GM18951 (cell line): ENCODE measurements around the gene GPX7.

Experiments used
- POLR2A ChIP-seq: IDR thresholded peaks from 4 replicates; pipeline ENCODE4 v1.6.1; 2011; ENCODE audit warnings: mild to moderate bottlenecking; ENCODE audit not compliant: insufficient read length, insufficient read depth; ENCODE audit errors: extremely low read depth
- in situ Hi-C: fragments of 300-500 bp; cut with MboI; formaldehyde crosslinking; loops from one replicate; pipeline ENCODE4 v1.12.0; 2022; ENCODE audit warnings: low sequenced_read_pairs, mixed read lengths, inconsistent platforms; ENCODE audit not compliant: unreplicated experiment

The GPX7 gene

DNA sequence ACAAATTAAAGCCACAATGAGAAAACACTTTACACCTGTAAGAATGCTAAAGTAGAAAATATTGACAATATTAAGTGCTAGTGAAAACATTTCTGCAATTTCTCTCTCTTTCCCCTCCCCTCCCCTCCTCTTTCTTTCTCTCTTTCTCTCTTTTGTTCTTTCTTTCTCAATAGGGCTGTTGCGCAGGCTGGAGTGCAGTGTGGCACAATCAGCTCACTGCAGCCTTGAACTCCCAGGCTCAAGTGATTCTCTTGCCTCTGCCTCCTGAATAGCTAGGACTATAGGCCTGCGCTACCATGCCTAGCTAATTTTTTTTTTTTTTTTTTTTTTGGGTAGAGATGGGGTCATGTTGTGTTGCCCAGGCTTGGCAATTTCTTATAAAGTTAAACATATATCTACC is 24.9 kb downstream of the GPX7 start:
- TF ChIP-seq POLR2A = no peak
- in situ Hi-C loops = no loop called here

DNA sequence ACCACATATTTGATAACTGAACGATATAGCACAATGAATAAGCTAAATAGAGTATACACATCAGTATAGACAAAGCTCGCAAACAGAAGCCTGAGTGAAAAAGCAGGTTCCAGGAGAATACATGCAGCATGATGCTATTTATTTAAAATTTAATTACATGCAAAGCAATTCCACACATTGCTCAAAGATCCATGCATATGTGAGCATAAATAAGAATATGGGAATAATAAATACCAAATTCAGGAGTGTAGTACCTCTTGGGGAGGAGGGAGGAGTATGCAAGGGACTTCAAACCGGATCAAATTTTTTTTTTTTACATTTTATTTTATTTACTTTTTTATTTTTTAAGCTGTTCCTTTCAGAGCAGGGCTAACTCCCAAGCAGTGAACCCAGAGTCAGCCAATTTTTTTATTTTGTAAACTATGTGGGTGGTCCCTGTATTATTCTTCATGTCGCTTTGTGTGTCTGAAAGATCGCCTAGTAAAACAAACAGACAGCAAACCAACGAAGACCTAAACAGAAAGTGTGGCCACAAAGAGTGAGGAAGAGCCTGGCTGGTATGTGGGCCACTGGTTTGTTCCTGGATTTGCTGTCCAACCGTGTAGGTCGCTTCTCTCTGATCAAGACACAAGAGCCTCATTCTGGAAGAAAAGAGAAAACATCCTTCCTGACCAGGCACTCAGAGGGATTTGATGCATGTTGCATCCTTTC is 26.6 kb downstream of the GPX7 start:
- no peak for TF ChIP-seq POLR2A
- in situ Hi-C loops = no loop called here

DNA sequence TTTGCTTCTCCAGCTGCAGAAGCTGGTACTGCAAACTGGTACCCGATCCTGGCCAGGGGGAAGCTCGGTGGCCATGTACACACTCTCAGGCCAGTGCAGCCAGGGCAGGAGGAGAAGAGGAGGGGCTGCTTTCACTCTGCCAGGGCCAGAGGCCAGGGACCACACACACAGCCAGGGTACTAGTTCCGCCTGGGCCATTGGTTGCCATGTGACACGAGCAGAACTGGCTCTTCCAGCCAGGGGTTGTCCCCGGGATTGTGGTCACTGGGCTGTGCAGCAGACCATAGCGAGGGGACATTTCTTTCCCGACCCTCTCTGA is 27.1 kb downstream of the GPX7 start:
- in situ Hi-C loops = no loop called here
- TF ChIP-seq POLR2A = no peak

- TF ChIP-seq POLR2A = no peak
- in situ Hi-C loops = no loop called here
These were observed 27.5 kb downstream of the GPX7 start for GRCh38 chr1:52629667-52630066.

GRCh38 chr1:52631759-52632331 is 29.7 kb downstream of the GPX7 start:
- no peak for TF ChIP-seq POLR2A
- in situ Hi-C loops = no loop called here

DNA sequence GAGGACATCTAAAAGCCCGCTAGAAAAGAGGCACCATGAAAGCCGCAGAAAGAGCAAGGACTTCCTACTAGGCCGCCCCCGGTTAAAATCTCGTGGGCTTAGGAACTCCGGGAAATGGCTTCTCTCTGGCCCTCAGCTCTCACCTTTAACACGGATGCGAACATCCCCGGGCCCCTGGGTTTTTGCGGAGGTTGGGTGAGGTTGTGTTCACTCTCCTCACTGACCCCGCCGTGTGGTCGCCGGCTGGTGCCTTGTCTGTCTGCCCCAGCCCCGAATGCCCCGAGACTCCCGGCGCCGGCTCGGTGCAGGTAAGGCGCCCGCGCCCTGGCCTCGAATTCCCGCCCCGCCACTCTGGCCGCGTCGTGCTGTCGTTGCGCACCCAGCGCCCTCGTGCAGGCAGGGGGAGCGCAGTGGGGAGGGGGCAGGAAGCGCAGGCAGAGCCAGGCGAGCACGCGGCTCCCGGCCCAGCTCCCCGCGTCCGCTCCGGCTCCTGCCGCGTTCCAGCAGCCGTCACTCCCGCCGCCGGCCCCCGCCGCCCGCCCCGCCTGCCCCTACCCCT is 30.6 kb downstream of the GPX7 start, which contains the start of gene SHISAL2A:
TSS of gene SHISAL2A (plus strand) at position 437 of the 559 bp plus-strand sequence. CDS start 326 bp downstream, outside the sequence.
- in situ Hi-C loops = no loop called here
- TF ChIP-seq POLR2A = no peak

DNA sequence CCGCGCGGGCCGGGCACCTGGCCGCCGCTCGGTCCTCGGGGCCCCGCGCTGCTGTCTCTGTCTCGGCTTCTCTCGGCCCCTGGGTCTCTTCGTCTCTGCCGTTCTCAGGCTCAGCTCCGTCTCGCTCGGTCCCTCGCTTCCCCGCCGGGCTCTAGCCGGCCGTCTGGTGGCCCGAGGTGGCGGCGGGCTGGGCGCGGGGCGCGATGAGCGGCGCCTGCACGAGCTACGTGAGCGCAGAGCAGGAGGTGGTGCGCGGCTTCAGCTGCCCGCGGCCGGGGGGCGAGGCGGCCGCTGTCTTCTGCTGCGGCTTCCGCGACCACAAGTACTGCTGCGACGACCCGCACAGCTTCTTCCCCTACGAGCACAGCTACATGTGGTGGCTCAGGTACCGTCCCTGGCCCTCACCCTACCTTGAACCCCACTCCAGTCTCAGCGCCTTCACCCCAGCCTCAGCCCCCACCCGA is 31.2 kb downstream of the GPX7 start:
- TF ChIP-seq POLR2A = no peak
- in situ Hi-C loops = no loop called here

DNA sequence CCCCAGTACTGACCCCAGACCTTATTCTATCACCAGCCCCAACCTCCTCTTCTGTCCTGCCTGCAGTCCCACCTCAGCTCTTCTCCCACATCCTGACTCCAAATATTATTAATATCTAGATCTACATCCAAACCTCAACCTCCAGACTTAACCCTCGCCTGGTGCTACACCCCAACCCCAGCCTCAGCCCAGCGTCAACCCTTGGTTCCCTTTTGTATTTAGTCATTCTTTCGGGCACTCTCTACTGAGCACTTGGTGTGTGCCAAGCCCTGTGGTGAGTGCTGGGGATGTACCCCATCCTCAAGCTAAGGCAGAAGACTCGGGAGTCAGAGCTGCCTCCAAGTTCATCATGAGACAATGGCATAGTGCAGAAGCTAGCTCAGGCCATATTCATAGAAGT is 31.9 kb downstream of the GPX7 start:
- in situ Hi-C loops = no loop called here
- no peak for TF ChIP-seq POLR2A

DNA sequence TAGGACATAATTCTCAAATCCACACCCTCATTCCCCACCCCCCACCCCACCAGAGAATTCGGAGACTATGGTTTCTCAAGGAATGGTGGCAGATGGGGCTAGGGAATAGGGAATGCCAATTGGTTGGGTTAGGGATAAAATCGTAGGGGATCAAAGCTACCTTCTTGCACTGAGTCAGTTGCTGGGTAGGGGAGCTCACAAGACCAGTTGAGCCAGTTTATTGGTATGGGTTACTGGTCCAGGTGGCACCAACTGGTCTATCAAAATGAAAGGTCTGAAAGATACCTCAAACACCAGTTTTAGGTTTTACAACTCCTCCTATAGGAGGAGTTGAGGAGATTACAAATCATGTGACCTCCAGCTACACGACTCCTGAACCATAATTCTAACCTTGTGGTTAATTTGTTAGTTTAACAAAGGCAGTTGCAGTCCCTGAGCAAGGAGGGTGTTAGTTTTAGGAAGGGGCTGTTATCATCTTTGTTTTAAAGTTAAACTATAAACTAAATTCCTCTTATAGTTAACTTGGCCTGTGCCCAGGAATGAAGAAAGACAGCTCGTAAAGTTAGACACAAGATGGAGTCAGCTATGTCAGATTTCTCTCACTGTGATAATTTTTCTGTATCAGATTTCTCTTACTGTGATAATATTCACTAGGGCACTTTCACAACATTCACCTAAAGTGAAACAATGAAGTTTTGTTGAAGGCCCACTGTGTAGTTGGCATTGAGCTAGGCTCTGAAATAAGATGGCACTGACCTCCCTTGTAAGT is 33.3 kb downstream of the GPX7 start:
- TF ChIP-seq POLR2A = no peak
- in situ Hi-C loops = no loop called here

GRCh38 chr1:52636721-52637695 is 34.8 kb downstream of the GPX7 start:
- in situ Hi-C loops = no loop called here
- no peak for TF ChIP-seq POLR2A

GRCh38 chr1:52637946-52638345 is 35.8 kb downstream of the GPX7 start:
- in situ Hi-C loops = no loop called here
- no peak for TF ChIP-seq POLR2A

GRCh38 chr1:52640697-52641096 is 38.5 kb downstream of the GPX7 start:
- in situ Hi-C loops = no loop called here
- no peak for TF ChIP-seq POLR2A
